ENCODE data around the gene SUN1.

Gene SUN1

GRCh38 chr7:904847-905246 lies 72.6 kb downstream of the SUN1 start:
- Histone ChIP-seq H3K4me1 (ENCODE audit: low read length) (no peaks in the 10 kb centered on the region), H3K27ac (ENCODE audit: low read length) (no peak overlapping the region), H2AFZ (ENCODE audit: low read length) (no peak overlapping the region), H3K79me2 (ENCODE audit: low read length) (no peaks in the 10 kb centered on the region), H3K4me3 (ENCODE audit: low read length) (no peak overlapping the region), H3F3A (ENCODE audit: insufficient read depth, low read length) (peaks cover 4% of the 10 kb centered on the region; the same call in 1 of the 2 replicates), H3K9ac (ENCODE audit: low read length) (no peak overlapping the region), H3K9me2 (replicated peaks; ENCODE audit: insufficient read depth, low read length) (no peaks in the 10 kb centered on the region), H3K36me3 (replicated peaks; ENCODE audit: insufficient read depth, low read length) (no peaks in the 10 kb centered on the region), H3K27me3 (replicated peaks; ENCODE audit: insufficient read depth, low read length) (peaks cover 4% of the 10 kb centered on the region; the same call in 1 of the 2 replicates), H3K4me2 (ENCODE audit: low read depth, low read length) (no peak overlapping the region), H3K9me3 (replicated peaks; ENCODE audit: insufficient read depth, low read length) (no peaks in the 10 kb centered on the region; the same call in 1 of the 2 replicates), H4K20me1 (ENCODE audit: insufficient read depth, low read length) (no peaks in the 10 kb centered on the region)
- TF ChIP-seq EZH2 (optimal IDR thresholded peaks at IDR 0.05; ENCODE audit: low read depth, low read length) (no peak), EZH2phosphoT487 (IDR thresholded peaks at IDR 0.05; ENCODE audit: low read length) (no peak), CTCF (IDR thresholded peaks at IDR 0.05; ENCODE audit: low read length) (no peak)
- no peak for DNase-seq

GRCh38 chr7:906776-907157 lies 74.5 kb downstream of the SUN1 start:
- Histone ChIP-seq H2AFZ (ENCODE audit: low read length) (no peak overlapping the region), H3K9me2 (replicated peaks; ENCODE audit: insufficient read depth, low read length) (no peaks in the 10 kb centered on the region), H3K4me3 (ENCODE audit: low read length) (no peak overlapping the region), H3K4me2 (ENCODE audit: low read depth, low read length) (no peak overlapping the region), H3K79me2 (ENCODE audit: low read length) (no peaks in the 10 kb centered on the region), H3K27ac (ENCODE audit: low read length) (no peak overlapping the region), H4K20me1 (ENCODE audit: insufficient read depth, low read length) (no peaks in the 10 kb centered on the region), H3F3A (ENCODE audit: insufficient read depth, low read length) (peaks cover 4% of the 10 kb centered on the region; the same call in 1 of the 2 replicates), H3K27me3 (replicated peaks; ENCODE audit: insufficient read depth, low read length) (peaks cover 11% of the 10 kb centered on the region), H3K4me1 (ENCODE audit: low read length) (no peaks in the 10 kb centered on the region), H3K9ac (ENCODE audit: low read length) (no peak overlapping the region), H3K9me3 (replicated peaks; ENCODE audit: insufficient read depth, low read length) (no peaks in the 10 kb centered on the region; the same call in 1 of the 2 replicates), H3K36me3 (replicated peaks; ENCODE audit: insufficient read depth, low read length) (no peaks in the 10 kb centered on the region)
- DNase-seq: no peak
- no peak for TF ChIP-seq EZH2 (optimal IDR thresholded peaks at IDR 0.05; ENCODE audit: low read depth, low read length)
- TF ChIP-seq CTCF (IDR thresholded peaks at IDR 0.05; ENCODE audit: low read length): no peak
- no peak for TF ChIP-seq EZH2phosphoT487 (IDR thresholded peaks at IDR 0.05; ENCODE audit: low read length)

- TF ChIP-seq EZH2phosphoT487 (IDR thresholded peaks at IDR 0.05; ENCODE audit: low read length): no peak
- TF ChIP-seq EZH2 (optimal IDR thresholded peaks at IDR 0.05; ENCODE audit: low read depth, low read length): no peak
- TF ChIP-seq CTCF (IDR thresholded peaks at IDR 0.05; ENCODE audit: low read length): no peak
- Histone ChIP-seq H3K9me3 (replicated peaks; ENCODE audit: insufficient read depth, low read length) (no peaks in the 10 kb centered on the region; the same call in 1 of the 2 replicates), H3K4me1 (ENCODE audit: low read length) (no peaks in the 10 kb centered on the region), H3K79me2 (ENCODE audit: low read length) (no peaks in the 10 kb centered on the region), H3K36me3 (replicated peaks; ENCODE audit: insufficient read depth, low read length) (no peaks in the 10 kb centered on the region), H3K27ac (ENCODE audit: low read length) (no peak overlapping the region), H3K27me3 (replicated peaks; ENCODE audit: insufficient read depth, low read length) (peaks cover 11% of the 10 kb centered on the region), H4K20me1 (ENCODE audit: insufficient read depth, low read length) (no peaks in the 10 kb centered on the region), H2AFZ (ENCODE audit: low read length) (no peak overlapping the region), H3K4me3 (ENCODE audit: low read length) (no peak overlapping the region), H3K4me2 (ENCODE audit: low read depth, low read length) (no peak overlapping the region), H3K9me2 (replicated peaks; ENCODE audit: insufficient read depth, low read length) (no peaks in the 10 kb centered on the region), H3F3A (ENCODE audit: insufficient read depth, low read length) (peaks cover 4% of the 10 kb centered on the region; the same call in 1 of the 2 replicates), H3K9ac (ENCODE audit: low read length) (no peak overlapping the region)
- no peak for DNase-seq
These were observed 75.1 kb downstream of the SUN1 start for GRCh38 chr7:907158-907980.
